ENCODE measurements around the gene PTBP1.

GRCh38 chr19:803686-804418 is 6.6 kb downstream of the PTBP1 start:
- TF ChIP-seq POLR2A (IDR thresholded peaks at IDR 0.05; ENCODE audit: low read depth, low read length) = 0 out of 2 replicates have a peak, but pooled peaks have one; percentile 3
- no peak; the same call in none of the 2 replicates for TF ChIP-seq POLR2AphosphoS5 (IDR thresholded peaks at IDR 0.05; ENCODE audit: low read depth, low read length)

Data from GM12892 (cell line).